K562 (cell line): Measurements from ENCODE around the gene SS18L1. TPM values are rescaled to one million over a fixed set of nuclear protein-coding genes. Genes with fewer than 3 reads are reported as not detected.

ENCODE experiments used
- ATAC-seq: fragments of 200-7000 bp; cut with Tn5 transposase; 3 replicates; pipeline ENCODE4 v1.9.1; 2020; ENCODE audit warnings: moderate library complexity
- BruUV-seq: library from RNA; stranded (reverse); fragments of 400-500 nt; replicated peaks from 2 replicates; lab custom pipeline; 2021; lab: Mats Ljungman, UMichigan
- CTCF ChIA-PET: fragments of 300-600 bp; formaldehyde crosslinking; extraction: SDS; loops from one replicate; lab custom pipeline; 2021; ENCODE audit warnings: low intra/inter-chr PET ratio; lab: Yijun Ruan, JAX
- POLR2A ChIA-PET: fragments of 300-600, 350-650 bp; sonication (Branson Sonifier 250); formaldehyde crosslinking; extraction: SDS; loops from one replicate; lab custom pipeline; 2021; ENCODE audit warnings: antibody characterized with exemption, inconsistent platforms; lab: Yijun Ruan, JAX
- DNase-seq, 4 experiments: peaks; one replicate each; pipeline versions ENCODE4 v3.0.0 to v3.0.0-alpha.2; 2011 to 2018; ENCODE audit warnings: low spot score in 3 of 4, mixed read lengths in 3 of 4; ENCODE audit errors: extremely low read depth in 1 of 4
- FAIRE-seq: peaks from 2 replicates; lab custom pipeline; 2011; peaks lifted over from hg19 to GRCh38; lab: Jason Lieb, UNC
- H2AFZ ChIP-seq: 2 replicates; pipeline ENCODE4 v1.6.0; 2011; ENCODE audit warnings: low read depth, low read length, control low read depth, inconsistent platforms
- H3K27ac ChIP-seq: fragments of 200-600 bp; 3 replicates; pipeline ENCODE4 v1.8.0; 2011; ENCODE audit warnings: low read depth, mild to moderate bottlenecking, control low read depth, inconsistent platforms, low read length, moderate library complexity, mixed read lengths; ENCODE audit errors: extremely low read depth
- H3K27me3 ChIP-seq, 2 experiments: fragments of 300-600 bp in 1 of 2; 2 replicates in 1 of 2; 3 replicates in 1 of 2; pipeline versions ENCODE4 v1.6.0 to v1.8.0; 2011; ENCODE audit warnings: inconsistent platforms in 2 of 2, low read length in 2 of 2, mild to moderate bottlenecking in 1 of 2, mixed read lengths in 1 of 2, moderate library complexity in 1 of 2; ENCODE audit not compliant: control insufficient read depth in 2 of 2, insufficient read depth in 2 of 2
- H3K36me3 ChIP-seq: fragments of 300-600 bp; 3 replicates; pipeline ENCODE4 v1.8.0; 2011; ENCODE audit warnings: mild to moderate bottlenecking, low read length, inconsistent platforms; ENCODE audit not compliant: control insufficient read depth, insufficient read depth
- H3K4me1 ChIP-seq, 2 experiments: fragments of 200-600 bp in 1 of 2; replicated peaks in 1 of 2; 2 replicates in 1 of 2; 3 replicates in 1 of 2; pipeline versions ENCODE4 v1.5.1 to v1.8.0; 2011; ENCODE audit warnings: inconsistent platforms in 2 of 2, low read length in 2 of 2, mild to moderate bottlenecking in 1 of 2, mixed read lengths in 1 of 2, moderate library complexity in 1 of 2; ENCODE audit not compliant: control insufficient read depth in 2 of 2, insufficient read depth in 2 of 2
- H3K4me2 ChIP-seq: 2 replicates; pipeline ENCODE4 v1.6.1; 2011; ENCODE audit warnings: low read length, control low read depth, inconsistent platforms, mixed read lengths; ENCODE audit not compliant: insufficient read depth
- H3K4me3 ChIP-seq: fragments of 200-600 bp; sonication (generic), shearing (Covaris generic); 2 replicates; pipeline ENCODE4 v1.5.1; 2016; ENCODE audit warnings: control low read depth, inconsistent platforms
- H3K79me2 ChIP-seq: fragments of 200-600 bp; 3 replicates; pipeline ENCODE4 v1.8.0; 2011; ENCODE audit warnings: low read length, inconsistent platforms; ENCODE audit not compliant: control insufficient read depth, insufficient read depth
- H3K9ac ChIP-seq, 2 experiments: 2 replicates each; pipeline versions ENCODE4 v1.6.0 to v1.6.1; 2011; ENCODE audit warnings: low read depth in 2 of 2, low read length in 2 of 2, control low read depth in 1 of 2, inconsistent platforms in 1 of 2, mild to moderate bottlenecking in 1 of 2, mixed read lengths in 1 of 2; ENCODE audit not compliant: insufficient read depth in 1 of 2
- H3K9me1 ChIP-seq: one replicate; pipeline ENCODE4 v1.6.0; 2011; ENCODE audit warnings: inconsistent platforms, mild to moderate bottlenecking, low read length, moderate library complexity; ENCODE audit not compliant: control insufficient read depth, insufficient read depth
- H3K9me3 ChIP-seq: replicated peaks from 2 replicates; pipeline ENCODE4 v1.5.1; 2011; ENCODE audit warnings: low read depth, low read length, inconsistent platforms; ENCODE audit not compliant: control insufficient read depth, insufficient read depth
- H4K20me1 ChIP-seq: replicated peaks from 2 replicates; pipeline ENCODE4 v1.6.1; 2011; ENCODE audit warnings: low read length, inconsistent platforms, mixed read lengths; ENCODE audit not compliant: control insufficient read depth, insufficient read depth
- BRD4 ChIP-seq: fragments of 200-600 bp; sonication (generic); IDR thresholded peaks from 2 replicates; pipeline ENCODE4 v1.6.1; 2017; ENCODE audit warnings: inconsistent platforms
- C11orf30 ChIP-seq: fragments of 450-650 bp; IDR thresholded peaks from 2 replicates; pipeline ENCODE4 v1.6.1; 2016; ENCODE audit warnings: low read depth, mild to moderate bottlenecking
- EGR1 ChIP-seq: fragments of 450-650 bp; conservative IDR thresholded peaks from 2 replicates; pipeline ENCODE4 v1.6.1; 2017; ENCODE audit warnings: mild to moderate bottlenecking
- ELF1 ChIP-seq: fragments of 200-800 bp; sonication (Bioruptor generic); IDR thresholded peaks from 2 replicates; pipeline ENCODE4 v1.6.1; 2016; ENCODE audit warnings: missing genetic modification characterization, missing compliant biosample characterization
- HNRNPK ChIP-seq: fragments of 200-400 bp; formaldehyde crosslinking; IDR thresholded peaks from one replicate; pipeline ENCODE4 v1.6.1; 2018; ENCODE audit warnings: mild to moderate bottlenecking, low read depth, low read length; ENCODE audit not compliant: poor library complexity, severe bottlenecking
- NFXL1 ChIP-seq: fragments of 450-650 bp; formaldehyde crosslinking; IDR thresholded peaks from 2 replicates; pipeline ENCODE4 v1.4.0; 2021; ENCODE audit warnings: mild to moderate bottlenecking
- SP2 ChIP-seq: IDR thresholded peaks from 2 replicates; pipeline ENCODE4 v1.6.1; 2011; ENCODE audit warnings: mild to moderate bottlenecking, low read depth, low read length, moderate library complexity; ENCODE audit not compliant: poor library complexity, severe bottlenecking; ENCODE audit errors: extremely low read depth
- TGIF2 ChIP-seq: sonication (generic); formaldehyde crosslinking; IDR thresholded peaks from 2 replicates; pipeline ENCODE4 v1.8.1; 2022; ENCODE audit warnings: mild to moderate bottlenecking, missing genetic modification reagents, moderate library complexity
- ZBTB1 ChIP-seq: sonication (generic); formaldehyde crosslinking; IDR thresholded peaks from 2 replicates; pipeline ENCODE4 v1.8.1; 2023; ENCODE audit warnings: missing genetic modification reagents, low read depth, mild to moderate bottlenecking, borderline replicate concordance
- ZFX ChIP-seq: sonication (generic); formaldehyde crosslinking; IDR thresholded peaks from 2 replicates; pipeline ENCODE4 v1.8.0; 2022; ENCODE audit warnings: mild to moderate bottlenecking, missing genetic modification reagents, moderate library complexity
- ZNF133 ChIP-seq: fragments of 250-450 bp; sonication (Bioruptor Pico); IDR thresholded peaks from 2 replicates; pipeline ENCODE4 v1.4.0; 2020; ENCODE audit warnings: mild to moderate bottlenecking
- ZNF551 ChIP-seq: fragments of 250-450 bp; sonication (Bioruptor Pico); IDR thresholded peaks from 2 replicates; pipeline ENCODE4 v1.5.0; 2021; ENCODE audit warnings: mild to moderate bottlenecking, moderate library complexity
- WGBS: fragments of 100-300 bp; shearing (Covaris generic); methylation state at CpG from one replicate; pipeline ENCODE4 v1.1.6; 2016; ENCODE audit warnings: low coverage, mixed read lengths; ENCODE audit not compliant: insufficient coverage; ENCODE audit errors: missing lambda C conversion rate; 5-methylcytosine and 5-hydroxymethylcytosine counted together
- in situ Hi-C: fragments of 300-500 bp; cut with MboI; formaldehyde crosslinking; loops from 4 replicates; pipeline ENCODE4 v1.15.0; 2018; ENCODE audit warnings: inconsistent platforms, mixed read lengths
- intact Hi-C: fragments of 100-400 bp; cut with micrococcal nuclease; formaldehyde crosslinking; loops from 2 replicates; pipeline ENCODE4 v1.14.2; 2022
- polyA plus RNA-seq, 8 experiments: library from polyadenylated mRNA; depleted of rRNA in 4 of 8; stranded (reverse) in 5 of 8; unstranded in 3 of 8; fragments of >200 nt; fragmentation: Nextera tagmentation in 2 of 8; fragmentation: Illumina TruSeq in 1 of 8; extraction: Ambion mirVana in 2 of 8; extraction: Trizol in 1 of 8; gene quantifications; 2 replicates each; pipeline versions ENCODE4 v1.2.1 to v1.2.3, GENCODE V29; 2011 to 2014; ENCODE audit warnings: inconsistent platforms in 1 of 8, missing spikeins in 1 of 8
- total RNA-seq, 7 experiments: library from RNA; depleted of rRNA in 6 of 7; stranded (reverse); fragments of >200 nt in 6 of 7; fragmentation: Illumina TruSeq in 2 of 7; extraction: Trizol in 2 of 7; gene quantifications; 2 replicates each; pipeline versions ENCODE4 v1.2.1 to v1.2.3, GENCODE V29; 2011 to 2021; ENCODE audit warnings: low replicate concordance in 1 of 7
- TF ChIP-seq, protein P1 (sequence below): sonication (generic); formaldehyde crosslinking; IDR thresholded peaks from 2 replicates; pipeline ENCODE4 v1.5.0; 2020; ENCODE audit warnings: missing genetic modification reagents
- TF ChIP-seq, protein P2 (sequence below): sonication (generic); formaldehyde crosslinking; IDR thresholded peaks from 2 replicates; pipeline ENCODE4 v1.8.1; 2023; ENCODE audit warnings: mild to moderate bottlenecking, missing genetic modification reagents
- TF ChIP-seq, protein P3 (sequence below): fragments of 450-650 bp; IDR thresholded peaks from 2 replicates; pipeline ENCODE4 v1.6.1; 2016; ENCODE audit warnings: antibody characterized with exemption
- TF ChIP-seq, protein P4 (sequence below): sonication (generic); formaldehyde crosslinking; IDR thresholded peaks from 2 replicates; pipeline ENCODE4 v1.9.0; 2022; ENCODE audit warnings: mild to moderate bottlenecking, missing genetic modification reagents
- TF ChIP-seq, protein P5 (sequence below): fragments of 450-650 bp; formaldehyde crosslinking; IDR thresholded peaks from 2 replicates; pipeline ENCODE4 v1.4.0; 2020; ENCODE audit warnings: mild to moderate bottlenecking, moderate library complexity

The SS18L1 gene
- total and polyA plus RNA-seq, 9 of the 15 experiments (the other 6 are each of a cell fraction or from before 2014, with no cell fraction given), result 2.7 to 28.3 (median 15.1) TPM

DNA sequence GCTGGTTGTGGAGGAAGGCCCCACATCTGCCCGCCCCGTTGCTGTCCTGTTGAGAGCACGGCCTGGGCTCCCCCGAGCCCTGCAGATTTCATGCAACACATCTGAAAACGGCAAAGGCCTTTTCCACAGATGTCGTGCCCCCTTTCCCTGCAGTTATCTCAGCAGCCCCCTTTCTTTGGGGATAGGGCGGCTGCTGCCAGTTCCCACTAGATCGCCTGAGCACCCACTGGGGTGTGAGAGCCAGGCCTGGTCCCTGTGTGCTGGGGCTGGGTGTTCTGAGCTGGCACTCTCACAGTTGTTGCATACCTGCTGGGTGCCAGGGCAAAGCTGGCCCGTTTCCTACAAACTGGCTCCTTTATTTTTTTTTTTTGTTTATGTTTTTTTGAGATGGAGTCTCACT lies 27.0 kb downstream of the SS18L1 start (continued):
- TF ChIP-seq, protein P1, sequence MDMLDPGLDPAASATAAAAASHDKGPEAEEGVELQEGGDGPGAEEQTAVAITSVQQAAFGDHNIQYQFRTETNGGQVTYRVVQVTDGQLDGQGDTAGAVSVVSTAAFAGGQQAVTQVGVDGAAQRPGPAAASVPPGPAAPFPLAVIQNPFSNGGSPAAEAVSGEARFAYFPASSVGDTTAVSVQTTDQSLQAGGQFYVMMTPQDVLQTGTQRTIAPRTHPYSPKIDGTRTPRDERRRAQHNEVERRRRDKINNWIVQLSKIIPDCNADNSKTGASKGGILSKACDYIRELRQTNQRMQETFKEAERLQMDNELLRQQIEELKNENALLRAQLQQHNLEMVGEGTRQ (CRISPR knock-in tag), result no peak
- TF ChIP-seq TGIF2 (CRISPR knock-in tag), result no peak

DNA sequence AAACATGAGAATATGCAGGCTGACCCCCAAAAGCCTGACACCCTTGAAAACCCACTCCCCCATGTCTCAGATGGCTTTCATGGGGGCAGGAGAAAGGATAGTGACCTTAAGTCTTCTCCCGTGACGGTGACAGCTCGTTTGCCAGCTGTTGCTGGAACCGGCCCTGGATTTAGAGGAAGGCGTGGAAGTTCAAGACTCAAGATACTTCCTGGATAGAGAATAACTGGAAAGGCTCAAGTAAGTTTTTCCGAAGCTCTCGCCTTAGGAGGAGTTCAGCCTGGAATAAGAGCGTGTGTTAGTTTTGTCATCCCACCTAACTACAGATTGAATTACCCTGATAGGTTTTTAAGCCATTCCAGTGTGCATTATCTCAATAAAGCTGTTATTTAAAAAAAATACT lies 27.7 kb downstream of the SS18L1 start:
- 84% methylated on average over 8 of the region's 8 CpGs for WGBS
- ChIA-PET CTCF (no interaction called here), POLR2A (interaction anchor here (0.6 to 0.7 kb wide), 2 partner anchors 73 to 151 kb away, joined by 3 read pairs; no protein-coding TSS in a partner anchor)
- no peaks in the 10 kb centered on the region for H3K4me1 ChIP-seq
- H3K9me1 ChIP-seq, result peaks cover 3% of the 10 kb centered on the region
- ATAC-seq (no peak), FAIRE-seq (no peak), DNase-seq (no peak)
- in situ Hi-C loops, result no loop called here
- 0 out of 2 replicates have a peak, but pooled peaks cover 4% of the 10 kb centered on the region for H4K20me1 ChIP-seq
- peaks cover 59% of the 10 kb centered on the region; the same call in 2 of the 3 replicates for H3K36me3 ChIP-seq
- H3K4me3 ChIP-seq, result no peak overlapping the region
- H3K9ac ChIP-seq, result no peak overlapping the region
- no peak overlapping the region for H2AFZ ChIP-seq
- intact Hi-C loops, result no loop called here
- no TSS peak for BruUV-seq
- H3K9me3 ChIP-seq, result no peaks in the 10 kb centered on the region
- no peak overlapping the region for H3K27ac ChIP-seq
- no peak overlapping the region for H3K4me2 ChIP-seq
- H3K27me3 ChIP-seq, result no peaks in the 10 kb centered on the region
- no peaks in the 10 kb centered on the region for H3K79me2 ChIP-seq
- TF ChIP-seq ZFX (CRISPR knock-in tag) (no peak), ZNF551 (no peak), ELF1 (tag) (no peak), SP2 (no peak), ZNF133 (no peak), C11orf30 (no peak), EGR1 (no peak), NFXL1 (no peak), HNRNPK (no peak), ZBTB1 (CRISPR knock-in tag) (no peak), BRD4 (no peak)
- TF ChIP-seq, protein P2, sequence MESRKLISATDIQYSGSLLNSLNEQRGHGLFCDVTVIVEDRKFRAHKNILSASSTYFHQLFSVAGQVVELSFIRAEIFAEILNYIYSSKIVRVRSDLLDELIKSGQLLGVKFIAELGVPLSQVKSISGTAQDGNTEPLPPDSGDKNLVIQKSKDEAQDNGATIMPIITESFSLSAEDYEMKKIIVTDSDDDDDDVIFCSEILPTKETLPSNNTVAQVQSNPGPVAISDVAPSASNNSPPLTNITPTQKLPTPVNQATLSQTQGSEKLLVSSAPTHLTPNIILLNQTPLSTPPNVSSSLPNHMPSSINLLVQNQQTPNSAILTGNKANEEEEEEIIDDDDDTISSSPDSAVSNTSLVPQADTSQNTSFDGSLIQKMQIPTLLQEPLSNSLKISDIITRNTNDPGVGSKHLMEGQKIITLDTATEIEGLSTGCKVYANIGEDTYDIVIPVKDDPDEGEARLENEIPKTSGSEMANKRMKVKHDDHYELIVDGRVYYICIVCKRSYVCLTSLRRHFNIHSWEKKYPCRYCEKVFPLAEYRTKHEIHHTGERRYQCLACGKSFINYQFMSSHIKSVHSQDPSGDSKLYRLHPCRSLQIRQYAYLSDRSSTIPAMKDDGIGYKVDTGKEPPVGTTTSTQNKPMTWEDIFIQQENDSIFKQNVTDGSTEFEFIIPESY, result no peak
- TF ChIP-seq, protein P3, sequence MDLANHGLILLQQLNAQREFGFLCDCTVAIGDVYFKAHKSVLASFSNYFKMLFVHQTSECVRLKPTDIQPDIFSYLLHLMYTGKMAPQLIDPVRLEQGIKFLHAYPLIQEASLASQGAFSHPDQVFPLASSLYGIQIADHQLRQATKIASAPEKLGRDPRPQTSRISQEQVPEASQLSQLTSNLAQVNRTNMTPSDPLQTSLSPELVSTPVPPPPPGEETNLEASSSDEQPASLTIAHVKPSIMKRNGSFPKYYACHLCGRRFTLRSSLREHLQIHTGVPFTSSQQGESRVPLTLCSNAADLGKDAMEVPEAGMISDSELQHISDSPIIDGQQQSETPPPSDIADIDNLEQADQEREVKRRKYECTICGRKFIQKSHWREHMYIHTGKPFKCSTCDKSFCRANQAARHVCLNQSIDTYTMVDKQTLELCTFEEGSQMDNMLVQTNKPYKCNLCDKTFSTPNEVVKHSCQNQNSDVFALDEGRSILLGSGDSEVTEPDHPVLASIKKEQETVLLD, result no peak
- TF ChIP-seq, protein P4, sequence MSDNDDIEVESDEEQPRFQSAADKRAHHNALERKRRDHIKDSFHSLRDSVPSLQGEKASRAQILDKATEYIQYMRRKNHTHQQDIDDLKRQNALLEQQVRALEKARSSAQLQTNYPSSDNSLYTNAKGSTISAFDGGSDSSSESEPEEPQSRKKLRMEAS (CRISPR knock-in tag), result no peak
- TF ChIP-seq, protein P5, sequence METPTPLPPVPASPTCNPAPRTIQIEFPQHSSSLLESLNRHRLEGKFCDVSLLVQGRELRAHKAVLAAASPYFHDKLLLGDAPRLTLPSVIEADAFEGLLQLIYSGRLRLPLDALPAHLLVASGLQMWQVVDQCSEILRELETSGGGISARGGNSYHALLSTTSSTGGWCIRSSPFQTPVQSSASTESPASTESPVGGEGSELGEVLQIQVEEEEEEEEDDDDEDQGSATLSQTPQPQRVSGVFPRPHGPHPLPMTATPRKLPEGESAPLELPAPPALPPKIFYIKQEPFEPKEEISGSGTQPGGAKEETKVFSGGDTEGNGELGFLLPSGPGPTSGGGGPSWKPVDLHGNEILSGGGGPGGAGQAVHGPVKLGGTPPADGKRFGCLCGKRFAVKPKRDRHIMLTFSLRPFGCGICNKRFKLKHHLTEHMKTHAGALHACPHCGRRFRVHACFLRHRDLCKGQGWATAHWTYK, result no peak
